GM10266 (cell line): ENCODE results near the gene RIMKLB.

Experiments
- DNase-seq: peaks from one replicate; pipeline ENCODE4 v3.0.0; 2012; ENCODE audit errors: extremely low spot score
- TF ChIP-seq, protein P1 (sequence below): IDR thresholded peaks from 2 replicates; pipeline ENCODE4 v1.5.1; 2012; ENCODE audit warnings: mild to moderate bottlenecking, low read depth; ENCODE audit not compliant: control insufficient read depth, insufficient read depth; ENCODE audit errors: missing control alignments

Gene RIMKLB

DNA sequence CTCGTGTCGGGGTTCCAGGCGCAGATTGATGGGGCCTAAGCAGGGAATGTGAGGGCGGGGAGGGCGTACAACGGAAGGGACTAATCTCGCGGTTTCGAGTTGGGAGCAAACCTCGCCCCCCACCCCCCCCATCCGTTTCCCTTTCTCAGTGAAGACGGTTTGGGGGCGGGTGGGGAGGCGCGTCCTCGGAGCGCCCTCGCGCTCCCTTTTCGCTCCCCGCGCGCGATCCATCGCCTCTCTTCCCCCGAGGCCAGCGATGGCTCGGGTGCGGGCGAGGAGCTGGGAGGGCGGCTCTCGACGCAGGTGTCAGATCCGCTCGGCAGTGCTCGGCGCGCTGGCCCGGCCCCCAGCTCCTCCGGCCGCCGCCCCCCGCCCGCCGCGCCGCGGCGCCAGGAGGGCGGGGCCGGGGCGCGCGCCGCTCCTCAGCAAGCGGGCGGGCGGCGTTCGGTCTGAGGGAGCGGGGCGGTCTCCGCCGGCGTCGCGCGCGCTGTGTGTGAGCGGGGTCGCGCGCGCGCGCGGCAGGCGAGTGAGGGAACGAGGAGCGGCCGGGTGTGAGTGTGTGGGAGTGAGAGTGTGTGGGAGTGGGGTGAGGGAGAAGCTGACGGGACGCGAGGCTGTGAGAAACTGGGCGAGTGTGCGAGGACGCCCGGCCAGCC lies at the start of gene RIMKLB:
Gene RIMKLB (plus strand): TSS at position 516 of the 656 bp plus-strand sequence. CDS start 15,876 bp downstream, outside the sequence.
- DNase-seq, result peak; percentile 93
- TF ChIP-seq, protein P1, sequence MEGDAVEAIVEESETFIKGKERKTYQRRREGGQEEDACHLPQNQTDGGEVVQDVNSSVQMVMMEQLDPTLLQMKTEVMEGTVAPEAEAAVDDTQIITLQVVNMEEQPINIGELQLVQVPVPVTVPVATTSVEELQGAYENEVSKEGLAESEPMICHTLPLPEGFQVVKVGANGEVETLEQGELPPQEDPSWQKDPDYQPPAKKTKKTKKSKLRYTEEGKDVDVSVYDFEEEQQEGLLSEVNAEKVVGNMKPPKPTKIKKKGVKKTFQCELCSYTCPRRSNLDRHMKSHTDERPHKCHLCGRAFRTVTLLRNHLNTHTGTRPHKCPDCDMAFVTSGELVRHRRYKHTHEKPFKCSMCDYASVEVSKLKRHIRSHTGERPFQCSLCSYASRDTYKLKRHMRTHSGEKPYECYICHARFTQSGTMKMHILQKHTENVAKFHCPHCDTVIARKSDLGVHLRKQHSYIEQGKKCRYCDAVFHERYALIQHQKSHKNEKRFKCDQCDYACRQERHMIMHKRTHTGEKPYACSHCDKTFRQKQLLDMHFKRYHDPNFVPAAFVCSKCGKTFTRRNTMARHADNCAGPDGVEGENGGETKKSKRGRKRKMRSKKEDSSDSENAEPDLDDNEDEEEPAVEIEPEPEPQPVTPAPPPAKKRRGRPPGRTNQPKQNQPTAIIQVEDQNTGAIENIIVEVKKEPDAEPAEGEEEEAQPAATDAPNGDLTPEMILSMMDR, result no peak

DNA sequence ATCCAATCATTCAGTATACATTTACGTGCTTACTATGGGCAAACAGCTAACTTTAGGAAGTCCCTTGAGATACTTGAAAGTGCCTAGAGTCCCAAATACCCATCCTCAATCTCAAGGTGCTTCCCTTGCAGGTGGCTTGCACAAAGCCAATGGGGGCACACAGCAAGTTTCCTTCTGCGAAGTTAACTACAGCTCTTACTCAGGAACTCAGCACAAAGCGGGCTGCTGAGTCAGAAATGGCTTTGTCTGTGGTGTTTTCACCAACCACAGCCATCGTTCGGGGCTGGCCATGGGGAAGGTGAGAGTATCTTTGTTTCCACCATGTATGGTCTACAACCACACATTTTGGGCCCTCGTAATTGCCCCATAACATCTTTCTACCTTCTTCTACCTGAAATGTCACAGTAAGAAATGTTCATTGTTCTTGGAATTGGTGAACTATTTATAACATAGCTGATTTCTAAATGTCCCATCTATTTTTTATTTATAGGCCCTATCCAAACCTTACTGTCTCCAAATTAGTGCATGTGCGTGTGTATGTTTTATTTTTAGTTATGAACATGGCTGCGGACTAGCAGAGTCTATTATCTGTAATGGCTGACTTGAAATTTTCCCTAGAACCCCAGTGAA lies 49.1 kb upstream of the RIMKLB start:
- TF ChIP-seq, protein P1, result no peak
- DNase-seq, result peak; percentile 78

DNA sequence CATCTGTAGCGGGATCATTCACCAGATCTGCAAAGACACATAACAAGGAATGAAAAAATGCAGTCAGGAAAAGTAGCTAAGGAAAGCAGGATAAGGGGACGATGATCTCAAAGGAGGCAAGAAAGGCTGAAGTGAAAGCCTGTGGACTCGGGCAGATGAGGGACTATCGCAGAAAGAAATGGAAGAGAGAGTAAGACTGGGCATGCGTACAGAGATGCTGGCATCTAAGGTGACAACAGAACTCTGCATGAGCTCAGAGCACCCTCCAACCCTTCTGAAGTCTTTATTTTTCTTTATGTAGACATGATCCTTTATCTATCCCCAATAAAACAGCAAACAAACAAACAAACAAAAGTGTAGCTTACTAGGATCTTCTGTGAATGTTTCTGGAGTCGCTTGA lies 42.4 kb upstream of the RIMKLB start:
- DNase-seq, result no peak

GRCh38 chr12:8658346-8658745 lies 39.4 kb upstream of the RIMKLB start:
- TF ChIP-seq, protein P1, result no peak
- DNase-seq, result no peak

More for the DNA sequence above, 42.4 kb upstream of the RIMKLB start:
- TF ChIP-seq, protein P1, result no peak

GRCh38 chr12:8661016-8661415 lies 36.8 kb upstream of the RIMKLB start:
- TF ChIP-seq, protein P1, result no peak

DNA sequence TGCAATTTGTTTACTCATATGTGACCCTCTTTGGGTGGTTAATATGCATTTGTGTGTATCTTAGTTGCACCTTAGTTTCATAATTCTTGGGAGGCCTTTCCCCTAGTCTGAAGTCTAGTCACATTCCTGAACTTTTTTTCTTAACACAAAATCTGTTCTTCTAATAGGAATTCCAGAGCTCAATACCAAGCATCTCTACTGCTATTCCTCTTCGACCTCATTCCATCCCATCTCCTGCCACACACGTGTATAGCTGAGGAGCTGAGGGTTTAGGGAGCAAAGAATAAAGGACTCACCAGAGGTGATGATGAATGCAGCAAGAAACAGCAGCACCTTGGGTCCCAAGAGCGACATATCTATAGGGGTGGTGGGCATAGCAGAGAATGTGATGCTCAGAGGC lies 36.0 kb upstream of the RIMKLB start:
- TF ChIP-seq, protein P1, result no peak
- DNase-seq, result no peak

More at GRCh38 chr12:8661016-8661415, 36.8 kb upstream of the RIMKLB start:
- DNase-seq, result no peak

DNA sequence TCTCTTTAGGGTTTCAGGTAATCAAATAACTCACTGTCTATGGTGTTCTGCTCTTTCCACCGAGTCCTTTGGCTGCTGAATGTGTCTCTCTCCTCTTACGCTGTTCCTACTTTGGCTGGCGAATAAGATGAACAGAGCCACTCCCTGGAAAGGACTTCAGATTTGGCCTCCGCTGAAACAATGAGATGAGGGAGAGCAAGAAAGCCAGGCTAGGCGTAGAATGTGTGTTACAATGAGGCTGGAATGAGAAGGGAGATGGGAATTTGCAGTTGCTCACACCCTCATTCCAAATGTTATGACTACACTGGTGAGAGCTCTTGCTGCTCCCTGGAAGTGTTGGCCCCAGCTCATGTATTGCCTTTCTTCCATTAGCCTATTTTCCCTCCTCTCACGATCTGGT lies 35.2 kb upstream of the RIMKLB start, which contains the start of gene MFAP5:
Gene MFAP5 (minus strand): TSS at position 234 of the 400 bp plus-strand sequence. CDS start 722 bp downstream, outside the sequence.
- TF ChIP-seq, protein P1, result no peak
- DNase-seq, result no peak
